IPS-11a (cell line): ENCODE measurements around the gene MYH11.

Experiments
- H3K4me3 ChIP-seq: one replicate; pipeline ENCODE4 v1.5.1; 2013; ENCODE audit warnings: low read depth, low read length, control low read depth

The MYH11 gene

DNA sequence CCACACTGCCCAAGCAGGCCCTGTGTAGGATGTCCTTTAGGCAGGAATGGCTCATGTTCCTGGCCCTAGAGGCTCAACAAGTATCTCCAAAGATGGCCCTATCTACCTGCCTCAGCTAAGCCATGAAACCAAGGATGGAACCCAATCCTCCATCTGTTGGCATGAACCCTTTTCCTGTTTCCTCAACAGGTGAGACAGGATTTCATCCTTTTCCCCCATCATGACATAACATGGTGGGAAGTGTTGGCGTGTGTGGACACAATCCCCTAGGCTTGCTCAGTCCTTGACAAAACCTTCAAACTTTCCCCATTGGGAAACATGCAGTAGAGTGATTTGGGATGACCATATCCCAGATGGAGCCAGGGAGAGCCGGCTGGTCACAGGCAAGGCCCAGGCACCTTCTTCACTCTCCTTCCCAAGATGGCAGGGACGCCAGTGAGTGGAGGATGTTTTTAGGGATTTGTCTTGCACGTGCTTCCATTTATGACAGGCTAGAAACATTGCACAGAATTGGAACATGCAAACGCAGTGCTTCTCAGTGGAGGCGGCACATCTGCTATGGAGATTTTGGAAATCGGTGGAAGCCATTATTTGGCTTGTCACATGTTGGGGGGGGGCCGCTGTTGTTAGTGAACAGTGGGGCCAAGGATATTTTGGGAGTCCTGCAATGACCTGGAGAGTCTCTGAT, 77.0 kb downstream of the MYH11 start:
- H3K4me3 ChIP-seq = no peak overlapping the region

DNA sequence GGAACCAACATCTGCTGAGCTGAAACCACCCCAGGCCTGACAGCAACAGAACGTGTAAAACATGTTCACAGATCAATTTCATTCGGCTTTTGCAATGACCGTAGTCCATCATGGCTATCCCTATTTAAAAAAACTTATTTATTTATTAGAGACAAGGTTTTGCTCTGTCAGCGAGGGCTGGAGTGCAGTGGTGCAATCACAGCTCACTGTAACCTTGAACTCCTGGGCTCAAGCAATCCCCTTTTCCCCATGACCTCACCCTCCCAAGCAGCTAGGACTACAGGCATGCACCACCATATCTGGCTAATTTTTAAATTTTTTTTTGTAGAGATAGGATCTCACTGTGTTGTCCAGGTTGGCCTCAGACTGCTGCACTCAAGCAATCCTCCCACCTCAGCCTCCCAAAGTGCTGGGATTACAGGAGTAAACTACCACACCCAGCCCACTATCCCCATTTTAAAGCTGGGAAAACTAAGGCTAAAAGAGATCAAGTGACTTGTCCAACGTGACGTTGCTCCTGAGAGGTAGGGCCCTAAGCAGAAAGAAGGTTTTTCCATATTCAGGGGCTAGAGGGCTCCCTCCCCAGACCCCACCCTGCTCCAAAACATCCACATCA, 77.7 kb downstream of the MYH11 start:
- H3K4me3 ChIP-seq = no peak overlapping the region

DNA sequence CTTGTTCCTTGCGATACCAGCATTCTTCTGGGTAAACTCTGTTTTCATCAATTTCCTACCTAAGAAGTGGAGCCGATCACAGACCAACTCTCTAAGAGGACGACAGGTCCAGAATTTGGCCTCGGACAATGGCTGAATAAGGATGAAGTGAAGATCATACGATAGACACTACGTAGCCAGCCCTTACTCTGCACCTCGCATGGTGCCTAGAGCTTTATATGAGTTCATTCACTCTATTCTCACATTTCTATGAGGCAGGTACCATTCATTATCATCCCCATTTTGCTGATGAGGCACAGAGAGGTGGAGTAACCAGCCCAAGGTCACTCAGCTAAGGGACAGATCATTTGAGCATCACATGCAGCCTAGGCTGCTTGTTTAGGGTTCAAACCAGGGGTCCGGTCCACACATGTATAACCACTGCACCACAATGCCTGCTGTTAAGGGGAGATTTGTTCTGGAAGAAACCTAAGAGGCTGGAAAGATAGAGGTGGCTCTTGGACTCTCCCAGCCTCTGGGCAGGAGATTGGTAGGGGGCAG, 78.6 kb downstream of the MYH11 start:
- H3K4me3 ChIP-seq = no peak overlapping the region

DNA sequence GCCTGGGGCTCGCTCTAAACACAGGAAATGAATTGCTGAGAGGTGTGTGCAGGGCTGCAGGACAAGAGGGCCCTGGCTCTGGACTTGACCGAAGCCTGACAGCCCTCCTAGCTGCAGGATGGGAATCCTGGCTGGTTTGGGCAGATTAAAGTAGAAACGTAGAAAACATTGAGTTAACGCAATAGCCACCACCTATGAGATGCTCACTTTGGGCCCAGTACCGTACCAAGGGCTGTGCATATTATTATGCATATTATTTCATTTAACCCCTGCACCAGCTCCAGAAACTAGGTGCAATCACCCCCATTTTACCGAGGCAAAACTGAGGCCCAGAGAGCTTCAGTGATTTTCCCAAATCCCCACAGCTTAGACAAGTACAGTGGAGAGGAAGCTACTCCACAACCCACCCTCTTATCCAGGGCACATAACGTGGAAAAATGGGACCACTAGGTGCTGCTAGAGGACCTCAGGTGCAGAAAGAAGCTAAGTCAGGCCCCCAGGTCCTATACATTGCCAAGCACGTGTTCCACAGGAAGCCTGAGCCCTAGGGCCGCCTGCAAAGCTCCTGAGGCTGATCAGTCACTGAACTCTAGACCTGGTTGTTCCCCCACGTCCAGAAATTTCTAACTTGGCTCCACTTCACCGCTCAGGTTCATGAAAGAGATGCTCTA, 79.2 kb downstream of the MYH11 start:
- no peak overlapping the region for H3K4me3 ChIP-seq

DNA sequence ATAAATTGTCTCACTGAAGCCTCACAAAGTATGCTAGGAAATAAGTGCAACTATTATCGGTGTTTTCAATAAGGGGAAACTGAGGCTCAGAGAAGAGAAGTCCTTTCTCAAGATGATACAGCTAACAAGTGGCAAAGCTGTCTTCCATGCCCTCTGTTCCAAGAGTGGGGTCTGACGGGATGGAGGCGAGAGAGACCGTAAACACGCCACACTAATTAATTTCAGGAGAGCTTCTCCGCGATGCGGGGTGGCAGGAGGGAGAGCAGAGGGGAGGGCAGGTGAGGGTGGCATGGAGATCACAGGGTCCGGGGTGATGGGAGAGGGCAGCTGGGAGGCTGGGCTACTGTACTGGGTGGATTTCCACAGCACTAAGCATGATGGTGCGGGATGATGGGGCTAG, 80.3 kb downstream of the MYH11 start:
- H3K4me3 ChIP-seq = no peak overlapping the region

DNA sequence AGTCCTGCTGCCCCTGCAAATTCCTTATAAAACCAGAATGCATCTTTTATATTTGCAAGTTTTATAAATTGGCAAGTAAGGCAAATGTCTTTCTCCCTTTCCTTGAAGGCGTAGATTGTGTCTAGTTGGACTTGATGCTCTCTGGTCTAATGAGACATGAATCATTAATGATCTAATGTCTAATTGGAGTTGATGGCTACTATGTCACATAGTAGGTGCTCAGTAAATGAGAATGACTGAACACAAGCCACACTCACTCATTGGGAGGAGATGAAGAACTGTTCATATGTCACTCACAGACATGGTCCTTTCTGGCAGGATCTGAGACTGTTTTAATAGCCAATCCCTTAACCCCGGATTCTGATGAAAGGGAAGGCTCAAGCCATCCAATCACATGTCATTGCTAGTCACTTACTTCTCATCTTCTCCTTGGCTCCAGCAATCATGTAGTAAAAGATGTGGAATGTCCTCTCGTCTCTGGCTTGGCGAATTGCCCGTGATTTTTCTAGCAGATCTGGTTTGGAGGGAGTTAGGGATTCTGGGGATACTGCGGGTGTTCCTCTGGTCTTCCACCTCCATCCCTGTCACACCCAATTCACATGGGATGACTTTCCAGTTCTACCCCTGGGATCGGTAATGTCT, 81.0 kb downstream of the MYH11 start:
- H3K4me3 ChIP-seq = no peak overlapping the region

DNA sequence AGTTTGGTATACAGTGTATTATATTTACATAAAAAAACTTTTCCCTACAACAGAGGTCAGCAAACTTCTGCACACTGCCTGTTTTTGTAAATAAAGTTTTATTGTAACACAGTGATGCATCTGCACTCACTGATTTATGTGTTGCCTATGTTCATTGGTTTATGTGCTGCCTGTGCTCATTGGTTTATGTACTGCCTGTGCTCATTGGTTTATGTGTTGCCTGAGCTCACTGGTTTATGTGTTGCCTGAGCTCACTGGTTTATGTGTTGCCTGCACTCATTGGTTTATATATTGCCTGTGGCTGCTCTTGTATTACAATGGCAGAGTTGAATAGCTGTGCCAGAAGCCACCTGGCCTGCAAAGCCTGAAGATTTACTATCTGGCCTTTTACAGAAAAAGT, 81.6 kb downstream of the MYH11 start:
- H3K4me3 ChIP-seq = no peak overlapping the region

DNA sequence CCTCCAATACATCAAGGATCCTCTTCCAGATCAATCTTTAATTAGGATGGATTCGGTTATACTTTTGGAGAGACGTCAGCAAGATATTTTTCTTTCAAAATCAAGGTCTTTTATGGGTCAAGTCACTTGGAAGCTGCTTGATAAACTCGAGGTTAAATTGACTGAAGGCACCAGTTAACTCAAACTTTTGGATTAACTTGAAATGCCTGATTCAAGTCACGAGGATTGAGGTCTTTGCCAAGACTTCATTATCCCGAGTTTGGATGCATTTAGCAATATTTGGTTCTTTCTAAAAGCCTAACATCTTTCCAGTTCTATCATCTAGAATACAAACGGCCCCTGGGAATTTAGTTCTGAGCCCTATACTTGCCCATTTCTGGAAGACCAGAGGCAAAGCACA, 82.9 kb downstream of the MYH11 start:
- no peak overlapping the region for H3K4me3 ChIP-seq

DNA sequence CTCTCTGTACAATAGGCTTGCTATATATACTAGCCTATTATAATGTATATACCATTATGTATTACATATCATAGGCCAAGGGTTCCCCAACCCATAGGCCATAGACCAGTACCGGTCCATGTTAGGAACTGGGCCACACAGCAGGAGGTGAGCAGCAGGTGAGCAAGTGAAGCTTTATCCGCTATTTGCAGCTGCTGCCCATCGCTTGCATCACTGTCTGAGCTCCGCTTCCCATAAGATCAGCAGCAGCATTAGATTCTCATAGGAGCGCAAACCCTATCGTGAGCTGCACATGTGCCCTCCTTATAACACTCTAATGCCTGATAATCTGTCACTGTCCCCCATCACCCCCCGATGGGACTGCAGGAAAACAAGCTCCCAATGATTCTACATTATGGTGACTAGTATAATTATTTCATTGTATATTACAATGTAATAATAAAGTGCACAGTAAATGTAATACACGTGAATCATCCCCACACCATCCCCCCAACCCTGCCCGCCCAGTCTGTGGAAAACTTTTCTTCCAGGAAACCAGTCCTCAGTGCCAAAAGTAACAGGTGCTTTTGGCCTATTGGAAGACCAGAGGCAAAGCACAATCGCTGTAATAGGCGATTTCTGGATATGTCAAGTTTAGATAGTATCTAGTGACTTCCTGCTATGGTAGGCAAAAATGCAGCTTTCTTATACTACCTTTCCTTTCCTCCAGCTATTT, 84.1 kb downstream of the MYH11 start:
- no peak overlapping the region for H3K4me3 ChIP-seq

DNA sequence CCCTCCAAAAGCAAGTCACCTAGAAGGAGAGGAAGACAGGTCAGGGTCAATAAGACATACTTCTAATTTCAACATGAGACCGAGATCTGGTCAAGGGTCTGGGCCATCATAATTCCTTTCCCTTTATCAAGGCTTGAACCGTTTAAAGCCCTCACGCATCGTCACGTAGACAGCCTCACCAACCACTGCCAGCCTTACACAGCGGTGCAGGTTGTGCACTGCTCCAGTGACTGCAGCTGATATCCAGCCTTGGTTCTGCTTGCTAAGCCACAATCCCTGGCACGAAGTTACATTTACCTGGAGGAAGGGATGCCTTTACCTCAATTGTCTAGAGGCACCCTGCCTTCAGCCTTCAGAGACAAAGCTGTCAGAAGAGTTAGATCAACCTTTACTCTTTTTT, 85.1 kb downstream of the MYH11 start:
- no peak overlapping the region for H3K4me3 ChIP-seq

DNA sequence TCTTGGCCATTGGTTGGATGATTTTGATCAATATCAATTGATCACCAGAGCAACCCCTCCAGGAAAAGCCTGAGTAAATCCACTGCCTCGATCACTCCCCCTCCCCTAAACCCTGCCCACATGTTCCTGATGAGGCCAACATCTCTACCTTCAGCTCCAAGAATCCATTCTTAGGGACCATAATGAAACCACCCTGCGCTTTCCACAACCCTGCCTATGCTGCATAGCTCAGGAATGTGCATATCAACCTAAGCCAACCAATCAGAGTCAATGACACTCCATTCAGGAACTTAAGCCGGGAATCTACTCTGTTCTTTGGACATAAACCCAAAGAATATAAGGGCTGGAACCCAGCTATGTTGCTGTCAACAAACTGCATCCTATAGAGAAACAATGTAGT, 86.3 kb downstream of the MYH11 start:
- no peak overlapping the region for H3K4me3 ChIP-seq

DNA sequence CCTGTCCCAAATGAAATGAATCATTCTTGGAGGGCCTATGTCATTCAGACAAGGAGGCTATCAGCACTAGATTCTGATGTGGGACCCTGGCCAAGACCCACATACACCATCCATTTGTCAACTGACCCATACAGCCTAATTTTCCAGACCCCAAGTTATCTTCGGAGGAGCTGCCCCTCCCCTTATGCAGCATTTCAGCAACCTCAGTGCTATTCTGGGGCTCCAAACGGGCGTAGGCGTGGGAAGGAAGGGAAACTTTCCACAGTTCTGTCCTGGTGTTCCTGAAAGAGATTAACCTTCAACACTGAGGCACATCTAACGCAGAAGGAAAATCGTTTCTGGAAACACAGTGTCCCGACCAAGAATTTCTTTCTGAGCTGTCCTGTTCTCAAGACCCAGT, 86.7 kb downstream of the MYH11 start:
- H3K4me3 ChIP-seq = no peak overlapping the region

DNA sequence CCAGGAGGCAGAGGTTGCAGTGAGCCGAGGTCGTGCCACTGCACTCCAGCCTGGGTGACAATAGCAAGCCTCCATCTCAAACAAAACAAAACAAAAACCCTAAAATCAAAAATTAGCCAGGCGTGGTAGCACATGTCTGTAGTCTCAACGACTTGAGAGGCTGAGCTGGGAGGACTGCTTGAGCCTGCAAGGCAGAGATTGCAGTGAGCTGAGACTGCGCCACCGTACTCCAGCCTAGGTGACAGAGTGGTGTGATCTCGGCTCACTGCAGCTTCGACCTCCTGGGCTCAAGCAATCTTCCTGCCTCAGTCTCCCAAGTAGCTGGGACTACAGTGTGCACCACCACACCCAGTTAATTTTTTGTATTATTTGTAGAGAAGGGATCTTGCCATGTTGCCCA, 87.6 kb downstream of the MYH11 start:
- H3K4me3 ChIP-seq = no peak overlapping the region

DNA sequence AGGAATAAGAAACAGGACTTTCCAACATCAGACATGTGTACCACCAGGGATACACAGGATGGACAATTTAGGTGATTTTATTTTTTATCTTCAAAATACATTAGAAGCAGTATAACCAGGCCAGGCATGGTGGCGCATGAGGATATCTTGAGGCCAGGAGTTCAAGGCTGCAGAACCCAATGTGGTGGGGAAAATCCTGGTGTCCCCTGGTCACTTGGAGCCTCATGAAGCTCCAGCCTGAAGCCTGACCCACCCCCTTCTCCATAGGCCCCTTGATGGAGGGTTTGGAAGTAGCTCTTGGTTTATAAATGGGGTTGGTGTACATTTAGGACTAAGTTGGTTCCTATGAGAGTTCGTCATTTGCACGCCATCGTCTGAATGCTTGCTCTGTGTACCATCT, 88.6 kb downstream of the MYH11 start:
- H3K4me3 ChIP-seq = no peak overlapping the region

DNA sequence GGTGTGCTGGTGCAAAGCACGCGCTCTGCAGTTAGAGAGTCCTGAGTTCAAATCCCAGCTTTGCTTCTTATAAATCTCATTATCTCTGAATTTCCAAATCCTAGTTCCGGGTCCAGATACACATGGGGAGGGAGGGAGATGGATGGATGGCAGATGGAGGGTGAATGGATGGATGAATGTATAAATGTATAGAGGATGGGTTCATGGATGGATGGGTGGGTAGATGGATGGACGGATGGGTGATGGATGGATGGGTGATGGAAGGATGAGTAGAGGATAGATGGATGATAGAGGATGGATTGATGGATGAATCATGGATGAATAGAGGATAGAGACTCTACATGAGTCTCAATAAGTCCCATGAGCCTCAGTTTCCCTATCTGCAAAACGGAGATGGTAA, 89.9 kb downstream of the MYH11 start:
- no peak overlapping the region for H3K4me3 ChIP-seq

DNA sequence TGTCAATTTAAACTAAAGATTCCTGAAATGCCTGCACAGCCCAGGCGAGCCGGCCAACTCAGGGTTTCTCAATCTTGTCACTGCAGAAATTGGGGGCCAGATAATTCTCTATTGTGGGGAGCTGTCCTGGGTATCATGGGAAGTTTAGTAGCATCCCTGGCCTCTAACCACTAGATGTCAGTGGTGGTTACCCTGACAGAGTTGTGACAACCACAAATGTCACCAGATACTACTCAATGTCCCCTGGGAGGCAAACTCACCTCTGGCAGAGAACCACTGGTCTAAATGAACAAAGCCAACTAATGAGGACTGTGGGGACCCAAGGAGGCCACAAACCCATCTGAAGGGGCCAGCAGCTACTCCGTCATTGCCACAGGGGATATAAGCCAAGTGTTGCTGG, 90.9 kb downstream of the MYH11 start:
- no peak overlapping the region for H3K4me3 ChIP-seq

DNA sequence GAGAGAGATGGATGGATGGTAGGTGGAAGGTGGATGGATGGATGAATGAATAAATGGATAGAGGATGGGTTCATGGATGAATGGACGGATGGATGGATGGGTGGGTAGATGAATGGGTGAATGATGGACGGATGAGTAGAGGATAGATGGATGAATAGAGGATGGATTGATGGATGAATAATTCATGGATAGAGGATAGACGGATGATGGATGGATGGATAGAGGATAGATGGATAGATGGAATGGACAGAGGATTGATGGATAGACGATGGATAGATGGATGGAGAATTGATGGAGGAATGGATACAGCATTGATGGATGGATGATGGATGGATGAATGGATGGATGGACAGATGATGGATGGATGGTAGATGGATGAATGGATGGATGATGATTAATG, 91.7 kb downstream of the MYH11 start:
- H3K4me3 ChIP-seq = no peak overlapping the region

DNA sequence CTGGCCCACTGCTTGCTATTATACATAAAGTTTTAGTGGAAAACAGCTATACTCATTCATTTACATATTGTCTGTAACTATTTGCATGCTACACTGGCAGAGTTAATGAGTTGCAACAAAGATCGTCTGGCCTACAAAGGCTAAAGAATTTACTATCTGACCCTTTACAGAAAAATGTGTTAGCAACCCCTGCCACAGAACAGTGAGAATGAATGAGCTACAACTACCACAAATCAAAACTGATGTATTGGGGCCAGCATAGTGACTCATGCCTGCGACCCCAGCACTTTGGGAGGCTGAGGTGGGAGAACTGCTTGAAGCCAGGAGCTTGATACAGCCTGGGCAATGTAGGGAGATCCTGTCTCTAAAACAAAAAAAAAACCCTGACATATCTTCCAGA, 92.7 kb downstream of the MYH11 start:
- no peak overlapping the region for H3K4me3 ChIP-seq

DNA sequence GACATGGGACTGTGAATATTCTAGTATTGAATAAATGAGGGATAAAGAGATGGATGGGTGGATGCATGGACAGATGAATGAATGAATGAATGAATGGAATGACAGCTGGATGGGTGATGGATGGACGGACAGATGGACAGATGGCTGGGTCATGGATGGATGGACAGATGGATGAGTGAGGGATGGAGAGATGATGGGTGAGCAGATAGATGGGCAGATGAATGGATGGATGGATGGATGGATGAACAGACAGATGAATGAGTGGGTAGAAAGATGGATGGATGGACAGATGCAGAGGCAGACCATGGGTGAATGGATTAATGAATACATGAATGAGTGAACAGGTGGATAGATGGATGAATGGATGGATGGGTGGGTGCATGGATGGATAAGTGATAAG, 96.7 kb downstream of the MYH11 start:
- no peak overlapping the region for H3K4me3 ChIP-seq

DNA sequence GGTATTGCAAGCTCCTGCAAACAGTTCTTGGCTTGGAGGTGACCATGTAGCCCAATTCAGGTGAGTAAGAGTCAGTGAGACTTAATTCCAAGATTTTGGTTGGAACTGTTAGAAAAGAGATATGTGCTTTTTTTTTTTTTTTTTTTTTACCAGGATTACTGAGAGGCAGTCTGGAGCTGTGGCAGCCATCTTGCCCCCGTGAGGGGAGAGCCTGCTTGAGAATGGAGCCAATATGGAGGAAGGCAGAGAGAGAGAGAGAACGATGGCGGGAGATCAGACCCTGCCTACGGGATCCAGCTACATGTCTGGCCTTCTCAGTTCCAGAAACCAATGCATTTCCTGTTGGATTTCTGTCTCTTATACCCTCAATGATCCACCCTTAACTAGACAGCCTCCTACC, 97.8 kb downstream of the MYH11 start:
- H3K4me3 ChIP-seq = no peak overlapping the region

DNA sequence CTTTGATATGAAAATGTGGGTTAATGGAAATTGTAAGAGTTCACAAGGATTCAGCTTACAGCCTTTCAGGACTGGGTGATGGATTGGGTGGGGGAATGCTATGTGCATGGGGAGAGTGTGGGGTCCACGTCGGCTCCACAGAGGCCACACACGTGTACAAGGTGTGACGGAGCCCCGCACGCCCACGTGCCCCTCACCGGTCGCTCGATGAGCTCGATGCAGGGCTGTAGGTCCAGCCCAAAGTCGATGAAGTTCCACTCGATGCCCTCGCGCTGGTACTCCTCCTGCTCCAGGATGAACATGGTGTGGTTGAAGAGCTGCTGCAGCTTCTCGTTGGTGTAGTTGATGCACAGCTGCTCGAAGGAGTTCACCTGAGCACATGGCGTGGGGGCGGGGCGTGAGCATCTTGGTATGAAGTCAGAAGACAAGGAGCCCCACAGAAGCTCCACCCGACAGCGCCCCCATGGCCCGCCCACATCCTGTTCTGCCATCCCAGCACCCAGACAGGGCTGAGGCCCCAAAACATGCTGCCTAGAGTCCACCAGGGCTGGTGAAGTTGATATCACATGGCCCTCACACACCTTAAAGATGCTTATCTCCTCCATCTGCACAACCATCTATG, 99.1 kb downstream of the MYH11 start:
- no peak overlapping the region for H3K4me3 ChIP-seq
